Gastroesophageal sphincter (tissue), 4 donors: ENCODE measurements around the gene ZGRF1. TPM values are rescaled to one million over a fixed set of nuclear protein-coding genes. Genes with fewer than 3 reads are reported as not detected.
"Not testable (repeated sequence)": the region's sequence is repeated elsewhere in the genome, so short reads cannot be mapped to it uniquely, and the experiment has no call there.

ENCODE experiments used
- ATAC-seq: fragments of 150-250 bp; one replicate; pipeline ENCODE4 v1.9.1; 2016; ENCODE audit warnings: mild to moderate bottlenecking, moderate library complexity
- H3K27ac ChIP-seq, 4 donors: fragments of 200-600 bp; sonication (generic) in 3 of 4; 1 replicate in 3 of 4; 2 replicates in 1 of 4; pipeline ENCODE4 v1.5.1; 2016 to 2019
- H3K27me3 ChIP-seq: fragments of 200-600 bp; sonication (generic); one replicate; pipeline ENCODE4 v1.5.1; 2019
- H3K36me3 ChIP-seq, 2 donors: fragments of 200-600 bp; sonication (generic); one replicate each; pipeline ENCODE4 v1.5.1; 2019; ENCODE audit warnings: control low read depth in 1 of 2
- H3K4me1 ChIP-seq, 3 donors: fragments of 200-600 bp; sonication (generic); 1 replicate in 2 of 3; 2 replicates in 1 of 3; pipeline ENCODE4 v1.5.1; 2016 to 2019; ENCODE audit warnings: control low read depth in 2 of 3
- H3K4me3 ChIP-seq, 2 donors: fragments of 200-600 bp; sonication (generic); one replicate each; pipeline ENCODE4 v1.5.1; 2019; ENCODE audit warnings: mild to moderate bottlenecking in 1 of 2, moderate library complexity in 1 of 2
- H3K9me3 ChIP-seq, 3 donors: fragments of 200-600 bp; sonication (generic); one replicate each; pipeline ENCODE4 v1.5.1; 2017 to 2019; ENCODE audit warnings: control low read depth in 2 of 3
- CTCF ChIP-seq, 4 experiments: fragments of 200-600 bp in 2 of 4; fragments of 450-650 bp in 2 of 4; sonication (generic) in 1 of 4; IDR thresholded peaks; one replicate each; pipeline ENCODE4 v1.5.1; 2017 to 2019; ENCODE audit warnings: antibody characterized with exemption in 4 of 4, mild to moderate bottlenecking in 2 of 4, moderate library complexity in 2 of 4
- EP300 ChIP-seq: sonication (generic); formaldehyde crosslinking; IDR thresholded peaks from one replicate; pipeline ENCODE4 v1.6.1; 2017; ENCODE audit warnings: antibody characterized with exemption, mild to moderate bottlenecking
- POLR2A ChIP-seq, 2 donors: fragments of 450-650 bp; IDR thresholded peaks; one replicate each; pipeline ENCODE4 v1.6.1; 2017; ENCODE audit warnings: antibody characterized with exemption in 2 of 2, mild to moderate bottlenecking in 2 of 2, moderate library complexity in 1 of 2
- POLR2AphosphoS5 ChIP-seq: sonication (generic); formaldehyde crosslinking; IDR thresholded peaks from one replicate; pipeline ENCODE4 v1.6.1; 2017; ENCODE audit warnings: antibody characterized with exemption
- WGBS, 2 donors: methylation state at CpG; one replicate each; pipeline ENCODE4 v1.1.5; 2018; ENCODE audit warnings: low coverage in 1 of 2; 5-methylcytosine and 5-hydroxymethylcytosine counted together
- small RNA-seq, 4 donors: library from RNA; depleted of rRNA; stranded (forward); fragments of <200 nt; gene quantifications; one replicate each; pipeline ENCODE3, GENCODE V24; 2016
- total RNA-seq, 4 donors: library from RNA; depleted of rRNA; stranded (reverse); fragments of >200 nt; gene quantifications; one replicate each; pipeline ENCODE4 v1.1.0, GENCODE V29; 2016

Gene ZGRF1
- total RNA-seq, 4 donors from 2014 or later = 2.8 to 4.7 (median 3.9) TPM

GRCh38 chr4:112502871-112503270 lies 133.8 kb downstream of the ZGRF1 start:
- no peaks in the 10 kb centered on the region for H3K9me3 ChIP-seq

GRCh38 chr4:112492321-112492720 lies 144.4 kb downstream of the ZGRF1 start:
- Histone ChIP-seq H3K4me3 (no peak overlapping the region), H3K27ac (no peak overlapping the region), H3K36me3 (no peaks in the 10 kb centered on the region), H3K4me1 (no peaks in the 10 kb centered on the region), H3K9me3 (peaks cover 0 to 16% (median 0%) of the 10 kb centered on the region in 3 donors), H3K27me3 (no peaks in the 10 kb centered on the region)
- no peak for TF ChIP-seq CTCF (IDR thresholded peaks at IDR 0.05)
- TF ChIP-seq EP300 = no peak
- no peak for TF ChIP-seq POLR2A (IDR thresholded peaks at IDR 0.05)
- no peak for TF ChIP-seq POLR2AphosphoS5
- WGBS, 2 donors = 79 to 81% methylated on average over 6 to 7 of the region's 7 CpGs
- ATAC-seq = no peak

More at GRCh38 chr4:112502871-112503270, 133.8 kb downstream of the ZGRF1 start:
- no peak overlapping the region for H3K4me3 ChIP-seq
- ATAC-seq = no peak
- TF ChIP-seq EP300 (no peak), POLR2AphosphoS5 (no peak), CTCF (IDR thresholded peaks at IDR 0.05) (no peak), POLR2A (IDR thresholded peaks at IDR 0.05) (no peak)
- H3K27ac ChIP-seq = no peak overlapping the region
- WGBS, 2 donors = 62 to 69% methylated on average over 4 to 5 of the region's 5 CpGs
- H3K27me3 ChIP-seq = peaks cover 52% of the 10 kb centered on the region
- no peaks in the 10 kb centered on the region for H3K36me3 ChIP-seq
- no peaks in the 10 kb centered on the region for H3K4me1 ChIP-seq

GRCh38 chr4:112490808-112491207 lies 145.9 kb downstream of the ZGRF1 start:
- H3K4me1 ChIP-seq, ATAC-seq, H3K36me3 ChIP-seq, H3K27ac ChIP-seq, H3K4me3 ChIP-seq, H3K27me3 ChIP-seq: not testable (repeated sequence)
- 92 to 96% methylated on average over 2 of the region's 3 CpGs for WGBS, 2 donors
- H3K9me3 ChIP-seq = peaks cover 0 to 16% (median 0%) of the 10 kb centered on the region in 3 donors

Small RNA genes lying within 50 kb of the gene (small RNA-seq; reads per million reads assigned to genes)
- gene MIR302A (0 reads per million in 4 donors), gene MIR302C (0 reads per million in 4 donors), gene MIR302D (0 reads per million in 4 donors), gene MIR367 (0 reads per million in 4 donors)

Other genes with a start within 250 kb of the ZGRF1 start
- gene NEUROG2, start 120.7 kb downstream of the ZGRF1 start, total RNA-seq = not detected
- 10 to 100 TPM; 59.1 to 74.2 (median 65.4) TPM for gene LARP7, start 234 bp upstream of the ZGRF1 start, total RNA-seq